ENCODE data around the gene JAG1.

Gene JAG1

DNA sequence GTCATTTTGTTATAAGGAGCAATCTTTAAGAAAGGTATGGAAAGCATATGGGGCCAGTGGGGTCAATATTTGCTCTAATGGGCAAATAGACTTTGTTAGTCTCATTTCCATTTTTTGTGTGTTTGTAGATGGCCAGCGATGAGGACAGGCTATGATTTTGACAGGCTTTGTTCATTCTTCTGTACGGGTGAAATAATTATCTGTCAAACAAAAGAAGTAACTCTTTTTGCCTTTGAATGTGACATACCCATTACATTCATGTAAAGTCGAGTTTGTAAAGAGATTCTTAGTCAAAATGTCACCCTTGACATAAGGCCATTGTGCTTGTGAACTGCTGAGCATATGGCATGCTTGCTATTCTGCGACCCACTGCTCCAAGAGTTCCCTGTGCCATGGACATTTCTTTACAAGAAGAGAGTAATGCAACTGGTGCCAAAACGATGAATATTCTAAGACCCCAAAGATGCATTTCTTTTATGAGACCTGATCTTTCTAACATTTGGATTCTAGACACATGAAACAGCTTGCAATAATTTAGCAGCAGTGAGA is 38.2 kb upstream of the JAG1 start:
- Histone ChIP-seq H3K4me1 (ENCODE audit: control insufficient read depth, insufficient read depth, low read length) (peaks cover 40% of the 10 kb centered on the region), H3K4me3 (ENCODE audit: low read length) (no peak overlapping the region), H3K9ac (ENCODE audit: low read length) (no peak overlapping the region), H3K36me3 (ENCODE audit: control insufficient read depth, insufficient read depth, low read length, severe bottlenecking) (no peaks in the 10 kb centered on the region), H3K27me3 (replicated peaks; ENCODE audit: control insufficient read depth, insufficient read depth, low read length) (no peaks in the 10 kb centered on the region), H3K9me3 (ENCODE audit: control insufficient read depth, low read length) (no peaks in the 10 kb centered on the region)
- DNase-seq (ENCODE audit: low read depth): no peak

DNA sequence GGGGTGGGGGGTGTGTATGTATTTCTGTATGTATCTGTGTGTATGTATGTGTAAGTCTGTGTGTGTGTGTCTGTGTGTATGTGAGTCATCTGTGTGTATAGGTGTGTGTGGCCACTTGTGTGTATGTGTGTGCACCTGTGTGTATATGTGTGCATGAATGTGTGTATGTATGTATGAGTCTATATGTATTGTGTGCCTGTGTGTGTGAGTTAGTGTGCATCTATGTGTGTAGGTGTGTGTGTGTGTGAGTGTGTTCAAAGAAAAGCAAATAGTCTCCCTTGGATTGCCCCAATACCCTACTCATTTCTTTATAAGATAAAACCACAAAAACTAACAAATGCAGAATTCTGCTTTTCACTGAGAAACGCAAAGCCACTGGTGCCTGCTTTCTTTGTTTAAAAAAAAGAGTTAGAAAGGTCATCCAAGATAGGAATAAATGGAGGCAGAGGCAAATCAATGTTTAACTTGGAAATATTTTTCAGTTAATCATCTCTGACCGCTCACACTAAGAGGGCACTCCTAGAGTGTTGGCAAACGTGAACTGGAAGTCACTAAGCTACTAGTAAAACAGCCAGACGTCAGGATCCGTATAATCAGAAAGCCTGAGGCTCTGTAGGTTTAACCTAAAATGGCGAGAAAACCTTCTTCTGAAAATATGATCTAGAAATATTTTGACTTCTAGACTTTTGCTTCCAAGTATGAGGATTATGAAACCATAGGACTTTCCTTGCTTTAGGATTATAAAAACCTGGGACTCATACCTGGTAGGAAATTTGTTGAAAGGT is 37.4 kb upstream of the JAG1 start:
- Histone ChIP-seq H3K36me3 (ENCODE audit: control insufficient read depth, insufficient read depth, low read length, severe bottlenecking) (no peaks in the 10 kb centered on the region), H3K9ac (ENCODE audit: low read length) (no peak overlapping the region), H3K4me1 (ENCODE audit: control insufficient read depth, insufficient read depth, low read length) (peaks cover 33% of the 10 kb centered on the region), H3K4me3 (ENCODE audit: low read length) (no peak overlapping the region), H3K9me3 (ENCODE audit: control insufficient read depth, low read length) (no peaks in the 10 kb centered on the region), H3K27me3 (replicated peaks; ENCODE audit: control insufficient read depth, insufficient read depth, low read length) (no peaks in the 10 kb centered on the region)
- DNase-seq (ENCODE audit: low read depth): no peak

DNA sequence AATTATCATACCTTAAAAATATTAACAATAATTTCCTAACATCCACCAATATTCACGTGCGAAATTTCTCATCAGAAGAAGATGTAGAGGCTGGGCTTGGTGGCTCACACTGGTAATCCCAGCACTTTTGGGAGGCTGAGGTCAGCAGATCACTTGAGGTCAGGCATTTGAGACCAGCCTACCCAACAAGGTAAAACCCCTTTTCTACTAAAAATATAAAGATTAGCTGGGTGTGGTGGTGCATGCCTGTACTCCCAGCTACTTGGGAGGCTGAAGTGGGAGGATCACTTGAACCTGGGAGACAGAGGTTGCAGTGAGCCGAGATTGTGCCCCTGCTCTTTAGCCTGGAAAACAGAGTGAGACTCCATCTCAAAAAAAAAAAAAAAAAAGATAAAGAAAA is 36.1 kb upstream of the JAG1 start:
- no peak for DNase-seq (ENCODE audit: low read depth)
- Histone ChIP-seq H3K4me1 (ENCODE audit: control insufficient read depth, insufficient read depth, low read length) (peaks cover 30% of the 10 kb centered on the region), H3K4me3 (ENCODE audit: low read length) (no peak overlapping the region), H3K9ac (ENCODE audit: low read length) (no peak overlapping the region), H3K9me3 (ENCODE audit: control insufficient read depth, low read length) (no peaks in the 10 kb centered on the region), H3K36me3 (ENCODE audit: control insufficient read depth, insufficient read depth, low read length, severe bottlenecking) (no peaks in the 10 kb centered on the region), H3K27me3 (replicated peaks; ENCODE audit: control insufficient read depth, insufficient read depth, low read length) (no peaks in the 10 kb centered on the region)

GRCh38 chr20:10708351-10709185 is 34.8 kb upstream of the JAG1 start:
- Histone ChIP-seq H3K9me3 (ENCODE audit: control insufficient read depth, low read length) (no peaks in the 10 kb centered on the region), H3K4me3 (ENCODE audit: low read length) (peak overlapping the region; percentile 8), H3K9ac (ENCODE audit: low read length) (peak overlapping the region; percentile 16), H3K36me3 (ENCODE audit: control insufficient read depth, insufficient read depth, low read length, severe bottlenecking) (no peaks in the 10 kb centered on the region), H3K4me1 (ENCODE audit: control insufficient read depth, insufficient read depth, low read length) (peaks cover 25% of the 10 kb centered on the region), H3K27me3 (replicated peaks; ENCODE audit: control insufficient read depth, insufficient read depth, low read length) (no peaks in the 10 kb centered on the region)
- peak; percentile 84 for DNase-seq (ENCODE audit: low read depth)

DNA sequence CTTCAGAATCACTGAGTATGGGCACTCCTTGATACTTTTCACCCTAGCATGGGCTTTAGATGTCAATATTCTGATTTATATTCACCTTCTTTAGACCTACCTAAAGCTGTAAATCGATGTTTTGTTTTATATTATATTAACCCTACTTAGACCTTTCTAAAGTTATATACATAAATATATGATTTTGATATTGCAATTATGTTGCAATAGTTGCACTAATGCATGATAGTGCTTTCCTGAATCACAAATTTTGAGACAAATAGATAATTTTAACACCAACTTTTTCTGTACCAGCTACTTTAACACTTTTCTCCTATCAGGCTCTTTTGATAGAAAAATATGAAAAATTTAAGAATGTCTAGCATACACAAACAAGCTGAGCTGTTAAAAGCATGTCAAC is 34.0 kb upstream of the JAG1 start:
- DNase-seq (ENCODE audit: low read depth): no peak
- no peaks in the 10 kb centered on the region for H3K36me3 ChIP-seq (ENCODE audit: control insufficient read depth, insufficient read depth, low read length, severe bottlenecking)
- no peaks in the 10 kb centered on the region for H3K9me3 ChIP-seq (ENCODE audit: control insufficient read depth, low read length)
- peak overlapping the region; percentile 8 for H3K4me3 ChIP-seq (ENCODE audit: low read length)
- H3K4me1 ChIP-seq (ENCODE audit: control insufficient read depth, insufficient read depth, low read length): peaks cover 25% of the 10 kb centered on the region
- no peaks in the 10 kb centered on the region for H3K27me3 ChIP-seq (replicated peaks; ENCODE audit: control insufficient read depth, insufficient read depth, low read length)
- H3K9ac ChIP-seq (ENCODE audit: low read length): no peak overlapping the region

DNA sequence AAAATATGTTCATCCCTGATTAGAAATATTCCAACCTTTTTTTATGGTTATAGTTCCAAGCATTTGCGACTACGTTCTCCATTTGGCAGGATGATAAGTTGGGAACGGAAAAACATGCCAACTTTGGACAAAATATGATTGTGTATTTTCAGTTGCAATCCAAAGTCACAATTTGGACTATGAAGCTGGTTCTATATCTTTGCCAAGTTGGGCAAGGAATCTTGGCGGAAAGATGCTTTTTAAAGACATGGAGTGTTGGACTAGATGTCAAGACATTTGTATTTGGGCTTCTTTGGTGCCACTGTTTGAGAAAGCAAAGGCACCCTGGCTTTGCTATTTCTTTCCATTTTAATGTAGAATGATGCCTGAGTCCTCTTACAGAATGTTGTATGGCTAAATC is 33.3 kb upstream of the JAG1 start:
- Histone ChIP-seq H3K4me1 (ENCODE audit: control insufficient read depth, insufficient read depth, low read length) (peaks cover 25% of the 10 kb centered on the region), H3K27me3 (replicated peaks; ENCODE audit: control insufficient read depth, insufficient read depth, low read length) (no peaks in the 10 kb centered on the region), H3K4me3 (ENCODE audit: low read length) (no peak overlapping the region), H3K9ac (ENCODE audit: low read length) (no peak overlapping the region), H3K9me3 (ENCODE audit: control insufficient read depth, low read length) (no peaks in the 10 kb centered on the region), H3K36me3 (ENCODE audit: control insufficient read depth, insufficient read depth, low read length, severe bottlenecking) (no peaks in the 10 kb centered on the region)
- no peak for DNase-seq (ENCODE audit: low read depth)

DNA sequence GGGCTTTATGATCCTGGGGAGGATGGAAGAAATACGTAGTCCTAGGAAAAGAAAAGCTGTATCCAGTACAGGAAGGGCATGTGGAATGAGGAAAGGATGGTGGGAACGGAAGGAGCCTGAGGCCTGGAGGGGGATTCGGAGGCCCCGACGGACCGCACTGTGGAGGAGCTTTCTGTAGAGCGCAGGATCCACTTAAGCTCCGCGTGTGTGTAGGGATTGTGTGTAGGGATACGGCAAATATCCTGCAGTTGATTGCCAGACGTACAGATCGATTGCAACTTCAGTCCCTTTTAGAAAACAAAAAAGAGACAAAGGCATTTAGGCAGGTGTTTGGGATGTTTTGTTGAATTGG is 32.6 kb upstream of the JAG1 start:
- H3K9ac ChIP-seq (ENCODE audit: low read length): no peak overlapping the region
- DNase-seq (ENCODE audit: low read depth): no peak
- H3K27me3 ChIP-seq (replicated peaks; ENCODE audit: control insufficient read depth, insufficient read depth, low read length): no peaks in the 10 kb centered on the region
- no peak overlapping the region for H3K4me3 ChIP-seq (ENCODE audit: low read length)
- H3K36me3 ChIP-seq (ENCODE audit: control insufficient read depth, insufficient read depth, low read length, severe bottlenecking): no peaks in the 10 kb centered on the region
- peaks cover 25% of the 10 kb centered on the region for H3K4me1 ChIP-seq (ENCODE audit: control insufficient read depth, insufficient read depth, low read length)
- no peaks in the 10 kb centered on the region for H3K9me3 ChIP-seq (ENCODE audit: control insufficient read depth, low read length)

GRCh38 chr20:10705801-10706459 is 32.1 kb upstream of the JAG1 start:
- H3K4me1 ChIP-seq (ENCODE audit: control insufficient read depth, insufficient read depth, low read length): peaks cover 25% of the 10 kb centered on the region
- no peak overlapping the region for H3K4me3 ChIP-seq (ENCODE audit: low read length)
- H3K27me3 ChIP-seq (replicated peaks; ENCODE audit: control insufficient read depth, insufficient read depth, low read length): no peaks in the 10 kb centered on the region
- DNase-seq (ENCODE audit: low read depth): no peak
- H3K36me3 ChIP-seq (ENCODE audit: control insufficient read depth, insufficient read depth, low read length, severe bottlenecking): no peaks in the 10 kb centered on the region
- no peaks in the 10 kb centered on the region for H3K9me3 ChIP-seq (ENCODE audit: control insufficient read depth, low read length)
- no peak overlapping the region for H3K9ac ChIP-seq (ENCODE audit: low read length)

GRCh38 chr20:10701607-10702006 is 27.8 kb upstream of the JAG1 start:
- Histone ChIP-seq H3K36me3 (ENCODE audit: control insufficient read depth, insufficient read depth, low read length, severe bottlenecking) (no peaks in the 10 kb centered on the region), H3K9me3 (ENCODE audit: control insufficient read depth, low read length) (no peaks in the 10 kb centered on the region), H3K27me3 (replicated peaks; ENCODE audit: control insufficient read depth, insufficient read depth, low read length) (no peaks in the 10 kb centered on the region), H3K4me1 (ENCODE audit: control insufficient read depth, insufficient read depth, low read length) (no peaks in the 10 kb centered on the region), H3K4me3 (ENCODE audit: low read length) (no peak overlapping the region), H3K9ac (ENCODE audit: low read length) (no peak overlapping the region)
- DNase-seq (ENCODE audit: low read depth): no peak

GRCh38 chr20:10699941-10700340 is 26.1 kb upstream of the JAG1 start:
- H3K36me3 ChIP-seq (ENCODE audit: control insufficient read depth, insufficient read depth, low read length, severe bottlenecking): no peaks in the 10 kb centered on the region
- H3K9ac ChIP-seq (ENCODE audit: low read length): no peak overlapping the region
- no peaks in the 10 kb centered on the region for H3K4me1 ChIP-seq (ENCODE audit: control insufficient read depth, insufficient read depth, low read length)
- no peak overlapping the region for H3K4me3 ChIP-seq (ENCODE audit: low read length)
- DNase-seq (ENCODE audit: low read depth): no peak
- no peaks in the 10 kb centered on the region for H3K27me3 ChIP-seq (replicated peaks; ENCODE audit: control insufficient read depth, insufficient read depth, low read length)
- H3K9me3 ChIP-seq (ENCODE audit: control insufficient read depth, low read length): no peaks in the 10 kb centered on the region

DNA sequence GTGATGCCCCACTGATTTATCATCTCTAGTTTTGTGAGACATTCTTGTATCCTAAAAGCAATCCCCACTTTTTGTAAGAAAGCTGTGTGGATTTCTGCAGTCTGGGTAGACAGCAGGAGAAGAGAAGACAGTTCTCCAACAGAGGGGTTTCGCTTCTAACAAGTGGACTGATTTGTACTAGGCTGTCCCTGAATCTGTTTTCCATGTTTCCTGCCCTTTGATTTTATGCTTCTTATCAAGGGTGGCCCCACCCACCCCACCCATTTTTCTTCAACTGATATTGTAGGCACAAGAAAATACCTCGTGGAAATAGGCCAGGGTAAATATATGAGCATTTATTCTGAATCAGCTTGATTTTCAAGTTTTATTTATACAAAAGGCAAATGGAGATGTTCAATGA is 25.7 kb upstream of the JAG1 start:
- Histone ChIP-seq H3K4me1 (ENCODE audit: control insufficient read depth, insufficient read depth, low read length) (no peaks in the 10 kb centered on the region), H3K4me3 (ENCODE audit: low read length) (no peak overlapping the region), H3K36me3 (ENCODE audit: control insufficient read depth, insufficient read depth, low read length, severe bottlenecking) (no peaks in the 10 kb centered on the region), H3K9ac (ENCODE audit: low read length) (no peak overlapping the region), H3K9me3 (ENCODE audit: control insufficient read depth, low read length) (no peaks in the 10 kb centered on the region), H3K27me3 (replicated peaks; ENCODE audit: control insufficient read depth, insufficient read depth, low read length) (no peaks in the 10 kb centered on the region)
- no peak for DNase-seq (ENCODE audit: low read depth)
